Ishikawa (cell line): Measurements from ENCODE around the gene COL18A1.

Experiments
- CEBPB ChIP-seq: IDR thresholded peaks from 2 replicates; pipeline ENCODE4 v1.6.1; 2012
- CREB1 ChIP-seq: IDR thresholded peaks from 2 replicates; pipeline ENCODE4 v1.6.1; 2012; ENCODE audit warnings: low read depth
- EGR1 ChIP-seq: IDR thresholded peaks from 2 replicates; pipeline ENCODE4 v1.6.1; 2012
- EP300 ChIP-seq: IDR thresholded peaks from 2 replicates; pipeline ENCODE4 v1.6.1; 2012; ENCODE audit warnings: borderline replicate concordance
- FOXM1 ChIP-seq: IDR thresholded peaks from 2 replicates; pipeline ENCODE4 v1.6.1; 2012; ENCODE audit warnings: low read depth, borderline replicate concordance
- MAX ChIP-seq: IDR thresholded peaks from 2 replicates; pipeline ENCODE4 v1.6.1; 2012
- NFIC ChIP-seq: IDR thresholded peaks from 2 replicates; pipeline ENCODE4 v1.6.1; 2012
- RAD21 ChIP-seq: IDR thresholded peaks from 2 replicates; pipeline ENCODE4 v1.6.1; 2012; ENCODE audit warnings: low read depth
- REST ChIP-seq: IDR thresholded peaks from 2 replicates; pipeline ENCODE4 v1.6.1; 2012; ENCODE audit warnings: low read depth, mild to moderate bottlenecking
- TAF1 ChIP-seq: IDR thresholded peaks from 2 replicates; pipeline ENCODE4 v1.6.1; 2012; ENCODE audit warnings: low read depth, mild to moderate bottlenecking
- TCF12 ChIP-seq: IDR thresholded peaks from 2 replicates; pipeline ENCODE4 v1.6.1; 2012; ENCODE audit warnings: low read depth
- TEAD4 ChIP-seq: IDR thresholded peaks from 2 replicates; pipeline ENCODE4 v1.6.1; 2012
- USF1 ChIP-seq: IDR thresholded peaks from 2 replicates; pipeline ENCODE4 v1.6.1; 2012
- YY1 ChIP-seq: IDR thresholded peaks from 2 replicates; pipeline ENCODE4 v1.6.1; 2012; ENCODE audit warnings: low read depth
- ZBTB7A ChIP-seq: IDR thresholded peaks from 2 replicates; pipeline ENCODE4 v1.6.1; 2012; ENCODE audit warnings: low read depth

Gene COL18A1

GRCh38 chr21:45386728-45387371 lies 18.1 kb upstream of the COL18A1 start:
- TF ChIP-seq FOXM1 (no peak), EGR1 (no peak), MAX (no peak), RAD21 (no peak; the same call in 1 of the 2 replicates), CEBPB (no peak), USF1 (no peak), REST (no peak), EP300 (no peak), CREB1 (no peak), YY1 (no peak), TEAD4 (no peak), TAF1 (no peak), ZBTB7A (no peak), NFIC (no peak)

- no peak for TF ChIP-seq EP300
Measured at GRCh38 chr21:45387506-45387905, 17.5 kb upstream of the COL18A1 start.

GRCh38 chr21:45388011-45388521 lies 16.9 kb upstream of the COL18A1 start:
- TF ChIP-seq REST, result peak; percentile 70
- TF ChIP-seq ZBTB7A, result no peak

- TF ChIP-seq EP300, result no peak
- no peak for TF ChIP-seq TAF1
- no peak for TF ChIP-seq RAD21
- no peak for TF ChIP-seq USF1
- no peak for TF ChIP-seq YY1
- no peak for TF ChIP-seq NFIC
- no peak for TF ChIP-seq FOXM1
Measured at GRCh38 chr21:45388611-45389296, 16.2 kb upstream of the COL18A1 start.

- TF ChIP-seq CEBPB (no peak), EGR1 (no peak), NFIC (no peak), CREB1 (no peak), FOXM1 (no peak), TCF12 (no peak), RAD21 (no peak), USF1 (no peak), EP300 (no peak), TAF1 (no peak), TEAD4 (no peak), ZBTB7A (no peak)
Measured at GRCh38 chr21:45390121-45390751, 14.7 kb upstream of the COL18A1 start.
